NCI-H1694 treated with DMSO at 0.1 percent for 48 hours (cell line): Measurements from ENCODE around the gene GATAD2A.
"Not testable (repeated sequence)": the region's sequence is repeated elsewhere in the genome, so short reads cannot be mapped to it uniquely, and the experiment has no call there.

Experiments used
- DNase-seq: peaks from one replicate; lab custom pipeline; 2025; lab: John Stamatoyannopoulos, UW

Gene GATAD2A

GRCh38 chr19:19388568-19389555 is 16.6 kb upstream of the GATAD2A start:
- DNase-seq, result no peak

GRCh38 chr19:19389683-19390082 is 15.8 kb upstream of the GATAD2A start:
- not testable (repeated sequence) for DNase-seq

- not testable (repeated sequence) for DNase-seq
These were observed 11.1 kb upstream of the GATAD2A start for GRCh38 chr19:19394333-19394732.

- DNase-seq, result peak; percentile 50
These were observed 5.6 kb upstream of the GATAD2A start for GRCh38 chr19:19399733-19400433.

- DNase-seq, result no peak
These were observed 2.7 kb upstream of the GATAD2A start for GRCh38 chr19:19402656-19403372.

GRCh38 chr19:19403373-19403901 is 2.0 kb upstream of the GATAD2A start:
- no peak for DNase-seq

GRCh38 chr19:19405971-19406877 is 749 bp downstream of the GATAD2A start:
- DNase-seq, result peak; percentile 19

- no peak for DNase-seq
These were observed 1.6 kb downstream of the GATAD2A start for GRCh38 chr19:19406878-19407632.

GRCh38 chr19:19407633-19407930 is 2.1 kb downstream of the GATAD2A start:
- DNase-seq, result no peak

- DNase-seq, result no peak
These were observed 3.7 kb downstream of the GATAD2A start for GRCh38 chr19:19409205-19409604.

GRCh38 chr19:19409631-19410030 is 4.2 kb downstream of the GATAD2A start:
- DNase-seq, result no peak

- DNase-seq, result no peak
These were observed 5.4 kb downstream of the GATAD2A start for GRCh38 chr19:19410553-19411550.

GRCh38 chr19:19416280-19416679 is 10.8 kb downstream of the GATAD2A start:
- DNase-seq, result no peak

GRCh38 chr19:19417046-19417445 is 11.6 kb downstream of the GATAD2A start:
- no peak for DNase-seq

- no peak for DNase-seq
These were observed 12.3 kb downstream of the GATAD2A start for GRCh38 chr19:19417628-19418245.

- DNase-seq, result no peak
These were observed 13.2 kb downstream of the GATAD2A start for GRCh38 chr19:19418555-19419260.

- DNase-seq, result peak; percentile 37
These were observed 15.3 kb downstream of the GATAD2A start for GRCh38 chr19:19420570-19421298.
